ENCODE measurements around the gene RHEB.

RHEB gene

DNA sequence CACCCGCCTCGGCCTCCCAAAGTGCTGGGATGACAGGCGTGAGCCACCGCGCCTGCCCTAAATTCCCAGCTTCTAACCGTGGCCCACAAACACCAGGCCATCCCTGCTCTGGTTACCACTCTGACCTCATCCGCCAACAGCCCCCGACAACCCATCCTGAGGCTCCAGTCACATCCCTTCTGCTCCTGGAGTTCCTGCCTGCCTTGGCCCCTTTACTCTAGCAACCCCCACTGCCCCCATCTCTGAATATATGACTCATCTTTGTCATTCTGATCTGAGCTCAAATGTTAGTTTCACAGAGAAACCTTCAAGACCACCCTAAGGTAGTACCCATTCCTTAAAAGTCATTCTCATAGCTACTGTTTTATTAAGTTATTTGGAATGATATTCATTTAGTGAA lies 26.6 kb downstream of the RHEB start:
- H3K4me3 ChIP-seq (replicated peaks; ENCODE audit: insufficient read depth, low read length) = no peak overlapping the region
- no peak overlapping the region for H3K27ac ChIP-seq (replicated peaks)

DNA sequence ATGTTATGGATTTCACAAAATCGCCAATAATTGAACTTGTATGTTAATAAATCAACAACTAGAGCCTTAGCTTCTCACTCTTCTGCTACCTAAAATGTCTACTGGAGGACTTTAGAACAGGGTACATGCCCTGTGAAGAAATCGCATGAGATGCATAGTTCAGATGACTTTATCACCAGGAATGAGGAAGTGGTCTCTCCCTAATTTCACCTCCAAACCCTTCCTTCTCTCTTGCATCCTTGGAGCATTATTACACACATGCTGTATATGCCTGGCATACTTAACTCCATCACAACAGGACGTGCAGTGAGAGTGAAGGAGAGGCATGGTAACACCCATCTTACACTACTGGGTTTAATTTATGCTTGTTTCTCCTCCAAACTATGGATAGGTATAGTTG lies 27.8 kb downstream of the RHEB start:
- TF ChIP-seq SPI1 (IDR thresholded peaks at IDR 0.05; ENCODE audit: borderline replicate concordance, low read depth) (peak; percentile 95), CTCF (IDR thresholded peaks at IDR 0.05; ENCODE audit: insufficient read depth, low read length) (no peak)
- no peaks in the 10 kb centered on the region for H3K27me3 ChIP-seq (ENCODE audit: insufficient read depth, poor library complexity, severe bottlenecking)
- no peak overlapping the region for H3K27ac ChIP-seq (replicated peaks)
- no peak overlapping the region for H3K4me3 ChIP-seq (replicated peaks; ENCODE audit: insufficient read depth, low read length)
- DNase-seq (ENCODE audit: low read depth in 1 of 2, low spot score in 1 of 2) = peak in 1 of 2 experiments; percentile 49

More for the DNA sequence above, 26.6 kb downstream of the RHEB start:
- DNase-seq (ENCODE audit: low read depth in 1 of 2, low spot score in 1 of 2) = no peak
- TF ChIP-seq SPI1 (IDR thresholded peaks at IDR 0.05; ENCODE audit: borderline replicate concordance, low read depth) (no peak), CTCF (IDR thresholded peaks at IDR 0.05; ENCODE audit: insufficient read depth, low read length) (no peak), POLR2AphosphoS5 (IDR thresholded peaks at IDR 0.05; ENCODE audit: low read depth) (no peak), GABPA (IDR thresholded peaks at IDR 0.05; ENCODE audit: low read depth) (no peak), REST (IDR thresholded peaks at IDR 0.05; ENCODE audit: insufficient replicate concordance, low read depth) (no peak)
- no peaks in the 10 kb centered on the region for H3K27me3 ChIP-seq (ENCODE audit: insufficient read depth, poor library complexity, severe bottlenecking)

DNA sequence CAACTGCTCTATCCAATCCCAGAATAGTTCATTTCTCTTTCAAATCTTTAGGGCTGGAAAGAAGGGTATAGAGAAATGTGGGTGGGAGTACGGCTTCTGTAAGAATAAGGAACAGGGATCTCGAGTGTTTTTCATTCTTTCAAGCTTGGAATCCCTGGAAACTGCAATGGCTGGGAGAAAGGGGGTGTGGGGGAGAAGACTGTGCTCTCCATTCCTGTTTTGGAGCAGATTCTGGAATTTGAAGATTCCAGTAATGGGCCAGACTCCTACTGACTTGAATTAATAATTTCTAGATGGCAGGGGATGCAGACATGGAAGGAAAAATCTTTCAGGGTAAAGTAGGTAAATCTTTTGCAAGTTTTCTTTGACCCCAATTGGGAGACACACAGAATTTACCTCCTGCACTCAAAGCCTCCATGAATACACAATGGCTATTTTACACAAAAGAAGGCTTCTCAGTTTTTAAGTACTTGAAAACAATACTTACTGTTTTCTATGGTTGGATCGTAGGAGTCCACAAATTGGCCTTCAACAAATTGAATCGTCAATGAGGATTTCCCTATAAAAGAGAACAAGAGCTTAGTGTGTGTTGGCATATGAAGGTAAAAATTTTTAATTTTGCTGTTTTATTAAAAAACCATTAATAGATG lies 29.1 kb downstream of the RHEB start:
- H3K4me3 ChIP-seq (replicated peaks; ENCODE audit: insufficient read depth, low read length) = no peak overlapping the region
- no peaks in the 10 kb centered on the region for H3K27me3 ChIP-seq (ENCODE audit: insufficient read depth, poor library complexity, severe bottlenecking)
- no peak for DNase-seq (ENCODE audit: low read depth in 1 of 2, low spot score in 1 of 2)
- no peak overlapping the region for H3K27ac ChIP-seq (replicated peaks)
- no peak for TF ChIP-seq CTCF (IDR thresholded peaks at IDR 0.05; ENCODE audit: insufficient read depth, low read length)
- TF ChIP-seq POLR2AphosphoS5 (IDR thresholded peaks at IDR 0.05; ENCODE audit: low read depth) = no peak
- TF ChIP-seq GABPA (IDR thresholded peaks at IDR 0.05; ENCODE audit: low read depth) = no peak
- TF ChIP-seq SPI1 (IDR thresholded peaks at IDR 0.05; ENCODE audit: borderline replicate concordance, low read depth) = no peak
- TF ChIP-seq REST (IDR thresholded peaks at IDR 0.05; ENCODE audit: insufficient replicate concordance, low read depth) = no peak

DNA sequence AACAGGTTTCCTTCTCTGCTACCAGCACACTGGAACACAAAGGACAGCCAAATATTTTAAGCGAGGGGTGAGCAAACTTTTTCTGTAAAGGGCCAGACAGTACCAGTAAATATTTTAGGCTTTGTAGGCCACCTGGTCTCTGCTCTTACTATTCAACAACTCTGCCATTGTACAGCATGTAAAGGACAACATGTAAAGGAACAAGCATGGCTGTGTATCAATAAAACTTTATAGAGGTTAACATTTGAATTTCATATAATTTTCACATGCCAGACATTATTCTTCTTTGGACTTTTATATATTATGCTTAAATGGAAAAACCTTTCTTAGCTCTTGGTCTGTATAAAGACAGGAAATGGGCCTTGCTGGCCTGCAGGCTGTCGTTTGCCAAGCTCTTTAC lies 30.2 kb downstream of the RHEB start:
- no peak for TF ChIP-seq GABPA (IDR thresholded peaks at IDR 0.05; ENCODE audit: low read depth)
- TF ChIP-seq REST (IDR thresholded peaks at IDR 0.05; ENCODE audit: insufficient replicate concordance, low read depth) = no peak
- no peak for TF ChIP-seq POLR2AphosphoS5 (IDR thresholded peaks at IDR 0.05; ENCODE audit: low read depth)
- no peak for TF ChIP-seq CTCF (IDR thresholded peaks at IDR 0.05; ENCODE audit: insufficient read depth, low read length)
- no peak for TF ChIP-seq SPI1 (IDR thresholded peaks at IDR 0.05; ENCODE audit: borderline replicate concordance, low read depth)
- no peak for DNase-seq (ENCODE audit: low read depth in 1 of 2, low spot score in 1 of 2)
- Histone ChIP-seq H3K27ac (replicated peaks) (no peak overlapping the region), H3K27me3 (ENCODE audit: insufficient read depth, poor library complexity, severe bottlenecking) (no peaks in the 10 kb centered on the region), H3K4me3 (replicated peaks; ENCODE audit: insufficient read depth, low read length) (no peak overlapping the region)

All from HL-60 (cell line).